SH-SY5Y (cell line): ENCODE measurements around the gene USP37.

ENCODE experiments used
- GATA2 ChIP-seq: IDR thresholded peaks from 2 replicates; pipeline ENCODE4 v1.6.1; 2011; ENCODE audit warnings: mild to moderate bottlenecking, low read depth, low read length
- GATA3 ChIP-seq: IDR thresholded peaks from 2 replicates; pipeline ENCODE4 v1.6.1; 2011; ENCODE audit warnings: low read depth, mild to moderate bottlenecking, low read length, moderate library complexity

GRCh38 chr2:218508299-218508698 is 59.9 kb downstream of the USP37 start:
- TF ChIP-seq GATA3 (no peak), GATA2 (no peak)
